ENCODE data around the gene EEFSEC. TPM values are rescaled to one million over a fixed set of nuclear protein-coding genes. Genes with fewer than 3 reads are reported as not detected.

Gene EEFSEC
- total RNA-seq, 3 donors from 2014 or later: 9.7 to 10.9 (median 10.8) TPM

- Histone ChIP-seq H3K9me3 (no peaks in the 10 kb centered on the region), H3K4me1 (ENCODE audit: low read depth) (no peaks in the 10 kb centered on the region), H3K4me3 (no peak overlapping the region), H3K36me3 (ENCODE audit: low read depth) (no peaks in the 10 kb centered on the region)
- ATAC-seq (no peak), DNase-seq (no peak)
- intact Hi-C loops (cut with DNase I, micrococcal nuclease): no loop called here
- TF ChIP-seq CTCF (IDR thresholded peaks at IDR 0.05): no peak
Observed at GRCh38 chr3:128313071-128313725, 159.9 kb downstream of the EEFSEC start.

- Histone ChIP-seq H3K4me1 (ENCODE audit: low read depth) (no peaks in the 10 kb centered on the region), H3K36me3 (ENCODE audit: low read depth) (no peaks in the 10 kb centered on the region), H3K4me3 (no peak overlapping the region), H3K9me3 (no peaks in the 10 kb centered on the region)
- TF ChIP-seq CTCF (IDR thresholded peaks at IDR 0.05): no peak
- DNase-seq (no peak), ATAC-seq (no peak)
- intact Hi-C loops (cut with DNase I, micrococcal nuclease): no loop called here
Observed at GRCh38 chr3:128313935-128314334, 160.7 kb downstream of the EEFSEC start.

GRCh38 chr3:128315313-128315712, 162.0 kb downstream of the EEFSEC start:
- intact Hi-C loops (cut with DNase I, micrococcal nuclease): no loop called here
- Histone ChIP-seq H3K4me1 (ENCODE audit: low read depth) (no peaks in the 10 kb centered on the region), H3K9me3 (no peaks in the 10 kb centered on the region), H3K36me3 (ENCODE audit: low read depth) (no peaks in the 10 kb centered on the region), H3K4me3 (no peak overlapping the region)
- ATAC-seq: no peak
- no peak for TF ChIP-seq CTCF (IDR thresholded peaks at IDR 0.05)
- DNase-seq: no peak

- peak; percentile 63 for ATAC-seq
Observed at GRCh38 chr3:128316481-128316891, 163.2 kb downstream of the EEFSEC start.

GRCh38 chr3:128317101-128317697, 163.9 kb downstream of the EEFSEC start:
- no peak for ATAC-seq
- no peak for DNase-seq
- H3K9me3 ChIP-seq: no peaks in the 10 kb centered on the region
- no peaks in the 10 kb centered on the region for H3K4me1 ChIP-seq (ENCODE audit: low read depth)
- intact Hi-C loops (cut with DNase I, micrococcal nuclease): no loop called here
- H3K4me3 ChIP-seq: no peak overlapping the region
- no peak for TF ChIP-seq CTCF (IDR thresholded peaks at IDR 0.05)
- H3K36me3 ChIP-seq (ENCODE audit: low read depth): no peaks in the 10 kb centered on the region

More at GRCh38 chr3:128316481-128316891, 163.2 kb downstream of the EEFSEC start:
- no peaks in the 10 kb centered on the region for H3K4me1 ChIP-seq (ENCODE audit: low read depth)
- no peaks in the 10 kb centered on the region for H3K9me3 ChIP-seq
- H3K36me3 ChIP-seq (ENCODE audit: low read depth): no peaks in the 10 kb centered on the region
- no peak overlapping the region for H3K4me3 ChIP-seq
- intact Hi-C loops (cut with DNase I, micrococcal nuclease): no loop called here
- DNase-seq: no peak
- TF ChIP-seq CTCF (IDR thresholded peaks at IDR 0.05): no peak

Data from mucosa of descending colon (tissue), 3 donors.